GM18505 (cell line): ENCODE measurements around the gene LIPG.
"Not testable (repeated sequence)": the region's sequence is repeated elsewhere in the genome, so short reads cannot be mapped to it uniquely, and the experiment has no call there.

Experiments
- ATAC-seq: cut with Tn5 transposase; IDR thresholded peaks from one replicate; pipeline ENCODE4 v1.9.1; 2021; ENCODE audit not compliant: unreplicated experiment
- POLR2A ChIP-seq: IDR thresholded peaks from 4 replicates; pipeline ENCODE4 v1.6.1; 2011; ENCODE audit warnings: borderline replicate concordance; ENCODE audit not compliant: insufficient read depth, insufficient read length; ENCODE audit errors: extremely low read depth

Gene LIPG

GRCh38 chr18:49573835-49574234, 12.0 kb downstream of the LIPG start:
- TF ChIP-seq POLR2A: no peak
- ATAC-seq: no peak

- not testable (repeated sequence) for ATAC-seq
Measured at GRCh38 chr18:49579041-49579440, 17.2 kb downstream of the LIPG start.

- ATAC-seq: not testable (repeated sequence)
Measured at GRCh38 chr18:49579583-49579982, 17.7 kb downstream of the LIPG start.

GRCh38 chr18:49580279-49580678, 18.4 kb downstream of the LIPG start:
- no peak for ATAC-seq
- TF ChIP-seq POLR2A: no peak

- ATAC-seq: no peak
- no peak for TF ChIP-seq POLR2A
Measured at GRCh38 chr18:49581371-49581770, 19.5 kb downstream of the LIPG start.

- no peak for TF ChIP-seq POLR2A
- ATAC-seq: no peak
Measured at GRCh38 chr18:49582579-49582978, 20.7 kb downstream of the LIPG start.

- TF ChIP-seq POLR2A: no peak
Measured at GRCh38 chr18:49584394-49584793, 22.5 kb downstream of the LIPG start.

GRCh38 chr18:49584951-49585350, 23.1 kb downstream of the LIPG start:
- not testable (repeated sequence) for ATAC-seq

More at GRCh38 chr18:49584394-49584793, 22.5 kb downstream of the LIPG start:
- no peak for ATAC-seq

- no peak for ATAC-seq
- no peak for TF ChIP-seq POLR2A
Measured at GRCh38 chr18:49585781-49586663, 24.2 kb downstream of the LIPG start.

- no peak for ATAC-seq
- TF ChIP-seq POLR2A: no peak
Measured at GRCh38 chr18:49588171-49588570, 26.3 kb downstream of the LIPG start.

GRCh38 chr18:49588971-49589370, 27.1 kb downstream of the LIPG start:
- ATAC-seq: no peak
- TF ChIP-seq POLR2A: no peak

- ATAC-seq: no peak
- no peak for TF ChIP-seq POLR2A
Measured at GRCh38 chr18:49590608-49591007, 28.8 kb downstream of the LIPG start.

GRCh38 chr18:49591271-49591670, 29.4 kb downstream of the LIPG start:
- ATAC-seq: no peak
- TF ChIP-seq POLR2A: no peak

- ATAC-seq: no peak
- TF ChIP-seq POLR2A: no peak
Measured at GRCh38 chr18:49591775-49592174, 29.9 kb downstream of the LIPG start.

GRCh38 chr18:49596687-49597086, 34.8 kb downstream of the LIPG start:
- no peak for ATAC-seq
- TF ChIP-seq POLR2A: no peak
